T-helper 17 cell (primary cell): ENCODE results near the gene FAM168A. TPM values are rescaled to one million over a fixed set of nuclear protein-coding genes. Genes with fewer than 3 reads are reported as not detected.

Experiments used
- ATAC-seq: fragments of 150-1000 bp; cut with Tn5 transposase; 2 replicates; pipeline ENCODE4 v1.10.0; 2021; ENCODE audit warnings: mild to moderate bottlenecking, moderate library complexity
- DNase-seq, 3 donors: peaks; one replicate each; pipeline versions ENCODE4 v3.0.0 to v3.0.0-alpha.2; 2020 to 2021
- H3K9me3 ChIP-seq: one replicate; pipeline ENCODE4 v1.7.0; 2013; ENCODE audit warnings: low read length, mild to moderate bottlenecking; ENCODE audit not compliant: control insufficient read depth, poor library complexity, severe bottlenecking
- H3K27ac Mint-ChIP-seq: one replicate; pipeline ENCODE4 v1.8.0; 2022; ENCODE audit warnings: mild to moderate bottlenecking, moderate library complexity, mixed read lengths
- H3K27me3 Mint-ChIP-seq: one replicate; pipeline ENCODE4 v1.8.0; 2022; ENCODE audit warnings: mixed read lengths
- H3K36me3 Mint-ChIP-seq: one replicate; pipeline ENCODE4 v1.8.0; 2022; ENCODE audit warnings: low read depth, mixed read lengths
- H3K4me1 Mint-ChIP-seq: one replicate; pipeline ENCODE4 v1.8.0; 2022; ENCODE audit warnings: mild to moderate bottlenecking, mixed read lengths
- H3K4me3 Mint-ChIP-seq: one replicate; pipeline ENCODE4 v1.8.0; 2022; ENCODE audit warnings: mild to moderate bottlenecking, moderate library complexity, mixed read lengths
- total RNA-seq, 4 donors: library from RNA in 2 of 4; stranded (reverse) in 2 of 4; gene quantifications; one replicate each; pipeline ENCODE4 v1.2.3 and lab custom pipeline; 2022 to 2026

FAM168A gene
- total RNA-seq, 2 donors from 2014 or later = 21.1 to 22.2 TPM

DNA sequence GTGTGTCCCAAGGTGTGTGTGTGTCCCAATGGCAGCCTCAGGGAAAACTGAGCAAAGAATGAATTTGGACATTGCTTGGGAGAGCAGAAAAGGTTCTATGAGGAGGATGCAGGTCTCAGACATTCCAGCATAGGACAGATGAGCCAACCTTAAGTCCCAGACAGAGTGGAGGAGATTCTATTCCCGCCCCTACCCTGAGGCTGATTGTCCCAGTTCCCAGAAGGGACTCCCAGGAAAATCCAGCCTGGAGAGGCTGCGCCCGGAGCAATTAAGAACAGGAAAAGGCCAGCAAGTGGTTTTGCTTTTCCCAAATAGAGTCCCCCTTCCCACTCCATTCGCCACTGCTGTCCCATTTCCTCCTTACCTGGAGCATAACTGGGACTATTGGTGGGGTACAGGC, 167.6 kb downstream of the FAM168A start:
- H3K9me3 ChIP-seq = no peaks in the 10 kb centered on the region
- Mint-ChIP-seq H3K27me3 (no peaks in the 10 kb centered on the region), H3K4me1 (peaks cover 13% of the 10 kb centered on the region), H3K36me3 (peaks cover 6% of the 10 kb centered on the region), H3K4me3 (no peak overlapping the region), H3K27ac (no peak overlapping the region)
- ATAC-seq (no peak), DNase-seq (no peak)

DNA sequence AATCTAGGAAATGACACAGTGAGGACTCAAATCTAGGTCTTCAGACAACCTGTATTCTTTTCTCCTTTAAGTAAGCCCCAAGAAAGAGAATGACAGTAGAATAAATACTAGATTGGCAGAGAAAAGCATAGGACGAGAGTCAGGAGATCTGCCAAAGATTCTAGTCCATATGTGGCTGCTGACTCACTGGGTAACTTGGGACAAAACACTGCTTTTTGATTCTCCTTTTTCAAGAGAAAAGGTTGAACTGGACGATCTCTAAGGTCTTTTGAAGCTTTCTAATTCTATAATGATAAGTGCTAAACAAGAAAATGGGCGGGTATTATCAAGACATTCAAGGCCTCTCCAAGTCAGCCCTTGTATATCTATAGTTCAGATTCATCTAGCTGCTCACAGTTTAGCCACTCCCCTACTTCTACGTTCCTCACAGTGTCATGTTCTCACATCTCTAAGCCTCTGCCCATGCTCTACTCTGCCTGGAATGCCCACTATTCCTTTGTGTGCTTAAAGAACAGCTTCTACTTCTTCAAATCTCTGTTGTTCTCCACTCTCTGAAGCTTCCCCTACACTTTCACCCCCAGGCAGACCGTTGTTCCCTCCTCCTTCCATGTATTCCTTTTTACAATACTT, 168.7 kb downstream of the FAM168A start:
- Mint-ChIP-seq H3K36me3 (peaks cover 6% of the 10 kb centered on the region), H3K4me1 (peaks cover 12% of the 10 kb centered on the region), H3K4me3 (no peak overlapping the region), H3K27me3 (no peaks in the 10 kb centered on the region), H3K27ac (peak overlapping the region; percentile 24)
- no peak for DNase-seq
- no peak for ATAC-seq
- H3K9me3 ChIP-seq = no peaks in the 10 kb centered on the region

DNA sequence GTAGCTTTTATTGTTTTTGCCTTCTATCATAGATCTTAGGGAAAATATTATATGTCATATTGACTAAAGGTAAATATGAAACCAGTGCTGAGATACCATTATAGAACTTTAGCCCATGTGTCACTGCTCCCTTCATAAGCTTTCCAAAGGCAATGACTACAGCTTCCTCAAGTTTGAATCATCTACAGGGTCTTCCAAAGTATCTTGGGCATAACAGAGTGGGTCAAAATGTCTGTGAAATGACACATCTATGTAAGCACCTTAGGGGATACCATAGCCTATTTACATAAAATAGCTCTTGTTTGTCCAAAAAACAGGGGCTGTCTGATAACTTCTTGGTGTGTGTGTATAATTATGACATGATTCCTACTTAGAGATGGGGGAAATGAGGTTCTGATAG, 169.2 kb downstream of the FAM168A start:
- Mint-ChIP-seq H3K36me3 (peaks cover 6% of the 10 kb centered on the region), H3K4me3 (no peak overlapping the region), H3K27me3 (no peaks in the 10 kb centered on the region), H3K4me1 (peaks cover 12% of the 10 kb centered on the region), H3K27ac (peak overlapping the region; percentile 24)
- no peak for DNase-seq
- ATAC-seq = no peak
- no peaks in the 10 kb centered on the region for H3K9me3 ChIP-seq

GRCh38 chr11:73428227-73428626, 169.7 kb downstream of the FAM168A start:
- Mint-ChIP-seq H3K36me3 (peaks cover 8% of the 10 kb centered on the region), H3K4me3 (no peak overlapping the region), H3K4me1 (peaks cover 17% of the 10 kb centered on the region), H3K27ac (peak overlapping the region; percentile 24), H3K27me3 (no peaks in the 10 kb centered on the region)
- no peak for ATAC-seq
- DNase-seq = no peak
- no peaks in the 10 kb centered on the region for H3K9me3 ChIP-seq

- peaks cover 19% of the 10 kb centered on the region for H3K4me1 Mint-ChIP-seq
- ATAC-seq (no peak), DNase-seq (no peak)
- no peak overlapping the region for H3K4me3 Mint-ChIP-seq
- no peaks in the 10 kb centered on the region for H3K27me3 Mint-ChIP-seq
- H3K27ac Mint-ChIP-seq = no peak overlapping the region
- H3K9me3 ChIP-seq = no peaks in the 10 kb centered on the region
- peaks cover 8% of the 10 kb centered on the region for H3K36me3 Mint-ChIP-seq
Measured at GRCh38 chr11:73426219-73426850, 171.6 kb downstream of the FAM168A start.

- no peaks in the 10 kb centered on the region for H3K9me3 ChIP-seq
- H3K4me1 Mint-ChIP-seq = peaks cover 19% of the 10 kb centered on the region
- no peak overlapping the region for H3K27ac Mint-ChIP-seq
- DNase-seq (no peak), ATAC-seq (no peak)
- peaks cover 8% of the 10 kb centered on the region for H3K36me3 Mint-ChIP-seq
- no peak overlapping the region for H3K4me3 Mint-ChIP-seq
- H3K27me3 Mint-ChIP-seq = no peaks in the 10 kb centered on the region
Measured at GRCh38 chr11:73425108-73425507, 172.8 kb downstream of the FAM168A start.

- Mint-ChIP-seq H3K27ac (peak overlapping the region; percentile 30), H3K4me1 (peaks cover 15% of the 10 kb centered on the region), H3K4me3 (no peak overlapping the region), H3K36me3 (peaks cover 8% of the 10 kb centered on the region), H3K27me3 (no peaks in the 10 kb centered on the region)
- ATAC-seq (no peak), DNase-seq (no peak)
- no peaks in the 10 kb centered on the region for H3K9me3 ChIP-seq
Measured at GRCh38 chr11:73423506-73423905, 174.4 kb downstream of the FAM168A start.

- ATAC-seq (no peak), DNase-seq (no peak)
- Mint-ChIP-seq H3K36me3 (peaks cover 3% of the 10 kb centered on the region), H3K27ac (peak overlapping the region; percentile 30), H3K4me1 (peaks cover 10% of the 10 kb centered on the region), H3K27me3 (no peaks in the 10 kb centered on the region), H3K4me3 (no peak overlapping the region)
- no peaks in the 10 kb centered on the region for H3K9me3 ChIP-seq
Measured at GRCh38 chr11:73422886-73423285, 175.0 kb downstream of the FAM168A start.

DNA sequence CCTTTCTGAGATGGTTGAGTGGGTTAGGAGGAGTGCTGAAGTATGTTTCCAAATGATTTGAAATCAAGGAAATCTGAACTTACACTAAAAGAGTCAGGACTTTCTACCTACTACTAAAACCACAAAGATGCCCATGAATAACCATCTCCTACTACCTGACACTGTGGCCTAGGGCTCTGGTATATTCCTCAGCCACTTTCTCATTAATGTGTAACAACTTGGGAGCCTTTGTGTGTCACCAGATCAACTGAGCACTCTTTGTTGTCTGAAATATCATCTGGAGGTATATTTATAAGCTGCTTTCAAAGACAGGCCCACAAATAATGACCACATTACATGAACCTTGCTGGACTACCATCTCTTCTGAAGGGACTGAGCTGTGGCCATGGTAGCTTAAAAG, 177.8 kb downstream of the FAM168A start:
- Mint-ChIP-seq H3K36me3 (peaks cover 2% of the 10 kb centered on the region), H3K27ac (no peak overlapping the region), H3K27me3 (no peaks in the 10 kb centered on the region), H3K4me3 (no peak overlapping the region), H3K4me1 (peaks cover 8% of the 10 kb centered on the region)
- no peaks in the 10 kb centered on the region for H3K9me3 ChIP-seq
- DNase-seq (no peak), ATAC-seq (no peak)

- DNase-seq (no peak), ATAC-seq (no peak)
- Mint-ChIP-seq H3K27me3 (no peaks in the 10 kb centered on the region), H3K4me3 (no peak overlapping the region), H3K4me1 (peaks cover 8% of the 10 kb centered on the region), H3K36me3 (peaks cover 4% of the 10 kb centered on the region), H3K27ac (peak overlapping the region; percentile 54)
- H3K9me3 ChIP-seq = no peaks in the 10 kb centered on the region
Measured at GRCh38 chr11:73416786-73417185, 181.1 kb downstream of the FAM168A start.

DNA sequence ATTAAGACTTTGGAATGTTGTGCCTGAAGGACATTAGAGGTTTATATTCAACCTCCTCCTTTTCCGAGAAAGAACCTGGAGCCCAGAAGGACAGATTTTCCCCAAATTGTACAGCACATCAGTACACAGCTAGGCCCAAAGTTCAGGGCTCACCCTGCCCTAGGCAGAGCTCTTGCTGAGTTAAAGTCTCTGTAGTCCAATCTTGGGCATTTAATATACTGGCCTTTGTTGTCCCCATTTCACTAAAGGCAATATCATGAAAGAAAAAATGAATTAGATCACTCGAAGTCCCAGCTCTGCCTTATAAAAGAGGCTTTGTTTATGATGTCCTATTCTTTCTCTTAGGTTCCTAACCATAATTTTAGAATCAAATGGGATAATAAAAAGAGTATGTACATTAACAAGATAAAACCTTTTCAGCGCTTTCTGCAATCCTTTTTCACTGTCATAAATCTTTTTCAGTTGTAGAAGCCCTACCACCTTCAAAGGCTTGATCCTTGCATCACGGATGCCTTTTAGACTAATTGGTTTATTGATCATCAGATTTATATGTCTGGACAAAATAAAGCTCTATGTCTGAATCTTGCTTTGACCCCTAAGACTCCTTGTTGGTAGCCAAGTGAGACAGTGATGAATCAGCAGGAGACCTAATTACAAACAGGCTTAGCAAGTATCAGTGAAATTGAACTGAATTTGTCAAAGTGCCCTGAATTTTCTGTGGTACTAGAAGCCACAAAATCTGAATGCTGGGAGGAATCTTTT, 181.9 kb downstream of the FAM168A start:
- Mint-ChIP-seq H3K27me3 (no peaks in the 10 kb centered on the region), H3K36me3 (peaks cover 5% of the 10 kb centered on the region), H3K4me1 (peaks cover 9% of the 10 kb centered on the region), H3K4me3 (no peak overlapping the region), H3K27ac (peak overlapping the region; percentile 54)
- H3K9me3 ChIP-seq = no peaks in the 10 kb centered on the region
- DNase-seq (no peak), ATAC-seq (no peak)

GRCh38 chr11:73414977-73415651, 182.8 kb downstream of the FAM168A start:
- Mint-ChIP-seq H3K4me3 (no peak overlapping the region), H3K36me3 (peaks cover 5% of the 10 kb centered on the region), H3K27me3 (no peaks in the 10 kb centered on the region), H3K4me1 (peaks cover 9% of the 10 kb centered on the region), H3K27ac (peak overlapping the region; percentile 29)
- H3K9me3 ChIP-seq = no peaks in the 10 kb centered on the region
- DNase-seq (no peak), ATAC-seq (no peak)

- ATAC-seq (no peak), DNase-seq (no peak)
- H3K4me3 Mint-ChIP-seq = peak overlapping the region; percentile 70
- H3K36me3 Mint-ChIP-seq = peaks cover 13% of the 10 kb centered on the region
- H3K4me1 Mint-ChIP-seq = peaks cover 15% of the 10 kb centered on the region
- H3K9me3 ChIP-seq = no peaks in the 10 kb centered on the region
- H3K27me3 Mint-ChIP-seq = no peaks in the 10 kb centered on the region
- peak overlapping the region; percentile 47 for H3K27ac Mint-ChIP-seq
Measured at GRCh38 chr11:73413256-73413655, 184.7 kb downstream of the FAM168A start.
